SH-SY5Y (cell line): ENCODE measurements around the gene CSMD2.

Experiments
- GATA2 ChIP-seq: IDR thresholded peaks from 2 replicates; pipeline ENCODE4 v1.6.1; 2011; ENCODE audit warnings: mild to moderate bottlenecking, low read depth, low read length
- GATA3 ChIP-seq: IDR thresholded peaks from 2 replicates; pipeline ENCODE4 v1.6.1; 2011; ENCODE audit warnings: low read depth, mild to moderate bottlenecking, low read length, moderate library complexity

DNA sequence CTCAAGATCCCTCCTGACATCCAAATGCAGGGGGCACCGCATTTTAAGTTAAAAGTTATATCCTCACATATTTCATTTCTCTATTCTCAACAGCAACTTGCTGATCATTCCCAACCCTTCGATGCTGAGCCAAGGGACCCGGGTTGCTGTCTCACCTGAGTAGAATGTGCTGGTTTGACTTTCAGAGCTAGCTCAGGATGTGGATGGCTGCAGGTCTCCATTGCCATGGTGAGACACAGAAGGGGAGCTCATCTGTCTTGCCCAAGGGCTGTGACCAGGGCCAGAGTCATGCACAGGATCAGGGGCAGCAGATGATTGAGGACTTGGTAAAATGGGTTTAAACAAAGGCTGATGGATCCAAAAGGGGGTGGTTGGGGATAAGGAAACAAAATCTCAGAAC, 189.1 kb downstream of the CSMD2 start:
- TF ChIP-seq GATA2 (no peak), GATA3 (no peak)
